Mucosa of gallbladder (tissue), 1 donor: ENCODE results near the gene PGAM2. TPM values are rescaled to one million over a fixed set of nuclear protein-coding genes. Genes with fewer than 3 reads are reported as not detected.

Source experiments
- DNase-seq: peaks from one replicate; pipeline ENCODE4 v3.0.0-alpha.2; 2020; ENCODE audit warnings: low spot score
- total RNA-seq: library from RNA; stranded (reverse); gene quantifications from one replicate; pipeline ENCODE4 v1.2.1, GENCODE V29; 2021
- donor health status: DM: no; HTN: no; CAD: no.

Gene PGAM2
- total RNA-seq, 1 donor from 2014 or later: 12.9 TPM

DNA sequence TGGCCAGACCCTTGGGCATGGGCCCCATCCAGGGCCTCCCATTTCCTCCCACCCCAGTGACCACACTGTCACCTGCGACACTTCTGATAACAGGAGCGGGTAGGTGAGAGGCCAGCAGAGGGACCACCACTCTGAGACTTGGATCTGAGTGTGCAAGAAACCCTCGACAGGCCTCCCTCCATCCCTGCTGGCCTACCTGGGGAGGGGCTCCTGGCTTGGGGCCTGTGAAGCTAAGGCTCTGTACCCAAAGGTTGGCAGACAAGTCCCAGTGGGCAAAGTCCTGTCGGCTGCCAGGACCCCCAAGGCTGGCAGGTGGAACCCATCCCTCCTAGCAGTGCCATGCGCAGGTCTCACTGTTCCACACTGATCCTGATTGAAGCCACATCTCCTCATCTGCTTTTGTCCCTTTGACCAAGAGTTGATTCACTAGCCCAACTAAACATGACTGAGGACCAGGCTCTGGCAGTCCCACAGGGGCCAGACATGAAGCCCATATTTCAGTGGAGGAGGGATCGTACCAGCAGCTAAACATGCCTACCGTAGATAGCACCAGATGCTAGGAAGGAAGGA lies 1.2 kb upstream of the PGAM2 start:
- no peak for DNase-seq

DNA sequence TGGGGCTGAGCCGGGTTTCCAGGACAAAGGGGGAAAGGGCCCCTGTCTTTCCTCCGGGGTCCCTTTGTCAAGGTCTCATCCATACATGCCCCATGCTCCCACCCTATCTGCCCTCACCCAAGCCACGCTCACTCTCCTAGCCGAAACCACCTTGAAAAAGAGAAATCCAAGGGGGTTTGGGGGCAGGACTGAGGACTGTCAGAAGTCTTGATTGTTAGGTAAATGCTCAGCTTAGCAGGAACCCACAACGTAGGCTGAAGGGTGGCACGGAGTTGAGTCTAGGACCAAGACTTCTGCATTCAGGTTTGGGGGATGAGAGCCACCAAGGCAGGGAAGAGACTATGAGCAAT lies 719 bp upstream of the PGAM2 start:
- DNase-seq: no peak

DNA sequence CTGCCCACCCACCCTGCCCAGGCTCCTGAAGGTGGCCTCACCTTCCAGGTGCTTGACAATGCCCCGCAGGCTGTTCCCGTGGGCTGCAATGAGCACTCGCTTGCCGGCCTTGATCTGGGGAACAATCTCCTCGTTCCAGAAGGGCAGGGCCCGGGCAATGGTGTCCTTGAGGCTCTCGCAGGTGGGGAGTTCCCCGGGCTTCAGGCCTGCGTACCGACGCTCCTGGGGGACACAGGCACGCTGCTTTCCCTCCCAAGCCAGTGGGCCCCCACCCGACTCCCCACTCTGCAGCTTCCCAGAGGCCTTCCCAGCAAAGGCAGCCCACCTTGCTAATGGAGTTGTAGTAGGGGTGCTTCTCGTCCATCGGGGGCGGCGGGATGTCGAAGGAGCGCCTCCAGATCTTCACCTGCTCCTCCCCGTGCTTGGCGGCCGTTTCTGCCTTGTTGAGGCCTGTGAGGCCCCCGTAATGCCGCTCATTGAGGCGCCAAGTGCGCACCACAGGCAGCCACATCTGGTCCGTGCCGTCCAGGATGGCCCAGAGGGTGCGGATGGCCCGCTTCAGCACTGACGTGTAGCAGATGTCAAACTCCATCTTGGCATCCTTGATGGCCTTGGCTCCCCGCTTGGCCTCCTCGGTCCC lies 456 bp downstream of the PGAM2 start:
- no peak for DNase-seq

- no peak for DNase-seq
Observed at GRCh38 chr7:44063894-44064651, 1.3 kb downstream of the PGAM2 start.

- no peak for DNase-seq
Observed at GRCh38 chr7:44063547-44063893, 1.8 kb downstream of the PGAM2 start.

DNA sequence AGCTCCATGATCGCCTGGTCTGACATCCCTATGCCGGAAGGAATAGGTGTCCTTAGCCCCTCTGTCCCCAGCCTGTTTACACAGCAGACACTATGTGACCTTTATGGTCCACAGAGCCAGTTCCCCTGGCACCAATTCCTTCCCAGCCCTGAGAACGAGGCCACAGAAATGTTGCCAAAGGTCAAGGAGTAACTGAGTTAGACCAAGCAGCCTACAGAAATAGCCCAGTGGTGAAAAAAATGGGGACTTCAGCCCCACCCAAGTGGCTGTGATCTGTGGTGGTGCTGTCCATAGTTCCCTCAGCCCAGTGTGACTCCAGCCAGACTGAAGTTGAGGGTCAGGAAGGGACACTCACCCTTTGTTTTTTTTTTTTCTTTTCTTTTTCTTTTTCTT lies 2.5 kb downstream of the PGAM2 start:
- DNase-seq: no peak

DNA sequence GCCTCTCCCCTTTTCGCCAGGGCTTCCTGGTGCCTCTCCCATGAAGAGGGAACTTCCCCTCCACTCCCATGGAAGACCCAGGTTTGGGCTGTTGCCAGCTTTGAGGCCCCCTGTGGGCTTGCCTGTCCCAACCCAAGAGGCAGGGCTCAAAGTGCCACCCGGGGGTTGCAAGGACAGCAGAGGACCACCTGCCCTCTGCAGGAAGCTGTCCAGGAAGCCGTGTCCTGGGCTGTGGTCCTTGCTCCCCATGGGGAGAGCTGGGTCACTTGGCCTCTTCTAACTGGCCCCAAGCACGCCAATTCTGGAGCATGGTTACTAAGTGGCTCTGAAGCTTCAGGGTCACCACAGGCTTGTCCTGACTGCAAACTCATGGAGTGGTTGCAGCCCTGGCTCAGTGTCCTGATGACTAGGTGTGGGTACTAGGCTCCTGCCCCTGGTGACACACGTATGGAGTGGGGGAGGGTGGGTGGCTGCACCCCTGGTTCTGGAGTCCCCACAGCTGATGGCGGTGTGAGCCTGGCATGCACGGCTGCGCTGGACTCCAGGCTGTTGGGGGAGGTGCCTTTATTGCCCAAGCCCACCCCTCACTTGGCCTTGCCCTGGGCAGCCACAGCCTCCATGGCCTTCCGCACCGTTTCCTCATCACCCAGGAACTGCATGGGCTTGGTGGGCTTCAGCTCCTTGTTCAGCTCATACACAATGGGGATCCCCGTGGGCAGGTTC lies 3.0 kb downstream of the PGAM2 start:
- DNase-seq: no peak

DNA sequence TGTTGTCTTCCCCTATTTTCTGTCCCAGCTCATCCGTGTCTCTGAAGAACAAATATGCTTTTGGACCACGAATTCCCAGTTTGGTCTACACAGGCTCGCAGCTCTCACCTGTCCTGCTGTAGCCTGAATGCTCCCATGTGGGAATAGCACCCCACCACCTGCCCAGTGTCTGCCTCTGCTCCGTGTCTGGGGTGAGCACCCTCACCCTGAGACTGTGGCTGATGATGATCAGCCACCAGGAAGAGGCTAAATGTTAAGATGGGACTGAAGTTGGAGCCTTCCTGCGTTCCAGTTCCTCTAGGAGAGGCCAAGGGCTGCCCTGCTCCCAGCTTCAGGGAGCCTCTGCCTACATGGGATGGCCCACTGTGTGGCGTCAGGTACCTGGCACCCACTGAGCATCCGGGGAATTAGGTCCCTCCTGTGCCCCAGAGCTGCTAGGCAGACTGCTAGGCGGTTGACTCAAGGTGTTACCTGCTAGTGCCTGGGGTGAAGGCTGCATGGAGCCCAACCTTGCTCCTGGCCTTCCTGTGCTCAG lies 3.7 kb downstream of the PGAM2 start:
- DNase-seq: no peak

DNA sequence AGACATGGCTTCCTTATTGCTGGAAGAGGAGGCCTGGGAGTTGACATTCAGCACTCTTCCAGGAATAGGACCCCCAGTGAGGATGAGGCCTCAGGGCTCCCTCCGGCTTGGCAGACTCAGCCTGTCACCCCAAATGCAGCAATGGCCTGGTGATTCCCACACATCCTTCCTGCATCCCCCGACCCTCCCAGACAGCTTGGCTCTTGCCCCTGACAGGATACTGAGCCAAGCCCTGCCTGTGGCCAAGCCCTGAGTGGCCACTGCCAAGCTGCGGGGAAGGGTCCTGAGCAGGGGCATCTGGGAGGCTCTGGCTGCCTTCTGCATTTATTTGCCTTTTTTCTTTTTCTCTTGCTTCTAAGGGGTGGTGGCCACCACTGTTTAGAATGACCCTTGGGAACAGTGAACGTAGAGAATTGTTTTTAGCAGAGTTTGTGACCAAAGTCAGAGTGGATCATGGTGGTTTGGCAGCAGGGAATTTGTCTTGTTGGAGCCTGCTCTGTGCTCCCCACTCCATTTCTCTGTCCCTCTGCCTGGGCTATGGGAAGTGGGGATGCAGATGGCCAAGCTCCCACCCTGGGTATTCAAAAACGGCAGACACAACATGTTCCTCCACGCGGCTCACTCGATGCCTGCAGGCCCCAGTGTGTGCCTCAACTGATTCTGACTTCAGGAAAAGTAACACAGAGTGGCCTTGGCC lies 4.3 kb downstream of the PGAM2 start:
- DNase-seq: no peak

DNA sequence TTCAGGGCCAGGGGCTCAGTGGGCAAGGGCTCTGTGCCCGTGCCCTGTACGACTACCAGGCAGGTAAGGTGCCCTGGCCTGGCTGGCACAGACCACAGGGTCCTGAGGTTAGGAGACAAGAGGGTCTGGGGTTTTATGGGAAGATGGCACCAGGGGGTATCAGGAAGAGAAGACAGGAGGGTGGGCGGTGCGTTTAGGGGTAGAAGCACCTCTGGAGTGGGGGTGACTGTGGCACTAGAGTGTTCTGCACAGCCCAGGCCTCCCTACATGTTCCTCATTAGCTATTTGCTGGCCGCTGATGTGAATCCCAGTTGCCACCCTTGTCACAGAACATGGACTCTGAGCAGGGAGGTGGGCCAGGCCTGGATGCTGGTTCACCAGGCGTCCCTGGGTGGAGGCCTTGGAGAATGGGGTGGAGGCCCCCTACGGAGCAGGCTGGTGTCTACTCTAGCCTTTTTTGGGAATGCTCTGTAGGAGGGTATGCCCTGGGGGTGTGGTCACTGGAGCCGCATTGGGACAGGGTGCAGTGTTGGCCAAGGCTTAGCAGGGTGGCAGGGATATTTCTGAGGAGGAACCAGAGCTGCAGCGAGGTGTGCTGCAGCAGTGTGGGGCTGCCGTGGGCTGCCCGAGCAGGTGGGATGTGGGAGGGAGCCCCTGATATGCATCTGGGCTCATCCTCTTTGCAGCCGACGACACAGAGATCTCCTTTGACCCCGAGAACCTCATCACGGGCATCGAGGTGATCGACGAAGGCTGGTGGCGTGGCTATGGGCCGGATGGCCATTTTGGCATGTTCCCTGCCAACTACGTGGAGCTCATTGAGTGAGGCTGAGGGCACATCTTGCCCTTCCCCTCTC lies 5.0 kb downstream of the PGAM2 start:
- DNase-seq: no peak

DNA sequence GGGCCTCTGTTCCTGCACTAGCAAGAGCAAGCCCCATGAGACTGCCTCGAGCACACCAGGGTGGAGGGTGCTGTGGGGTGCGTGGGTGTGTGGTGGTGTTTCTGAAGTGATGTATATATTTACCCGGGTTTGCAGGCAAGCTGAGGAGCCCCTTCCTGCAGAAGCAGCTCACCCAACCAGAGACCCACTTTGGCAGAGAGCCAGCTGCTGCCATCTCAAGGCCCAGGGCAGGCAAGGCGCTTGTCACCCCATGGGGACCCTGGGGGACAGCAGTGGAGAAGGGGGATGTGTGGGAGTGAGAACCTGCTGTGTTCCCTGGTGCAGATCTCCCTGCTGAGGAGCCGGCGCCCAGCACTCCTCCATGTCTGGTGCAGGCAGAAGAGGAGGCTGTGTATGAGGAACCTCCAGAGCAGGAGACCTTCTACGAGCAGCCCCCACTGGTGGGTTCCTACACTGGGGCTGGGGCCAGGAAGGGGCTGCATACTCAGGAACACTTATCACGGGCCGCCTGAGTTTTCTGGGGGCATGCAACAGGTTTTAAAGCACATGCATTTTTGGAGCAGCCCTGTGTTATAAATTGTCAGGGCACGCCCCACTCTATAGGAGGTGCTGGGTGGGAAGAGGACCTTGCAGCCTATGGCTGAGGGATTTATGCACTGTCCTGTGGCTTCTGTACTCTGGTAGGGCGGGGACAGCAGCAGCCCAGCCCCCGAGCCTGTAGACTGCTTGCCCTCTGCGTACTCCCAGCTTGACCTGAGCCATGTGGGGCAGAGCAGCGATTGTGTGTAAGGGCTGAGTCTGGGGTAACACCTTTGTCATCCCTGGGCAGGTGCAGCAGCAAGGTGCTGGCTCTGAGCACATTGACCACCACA lies 5.9 kb downstream of the PGAM2 start:
- DNase-seq: no peak

GRCh38 chr7:44058759-44059218 lies 6.6 kb downstream of the PGAM2 start:
- no peak for DNase-seq

- no peak for DNase-seq
Observed at GRCh38 chr7:44057849-44058758, 7.3 kb downstream of the PGAM2 start.

GRCh38 chr7:44057181-44057848 lies 8.1 kb downstream of the PGAM2 start:
- DNase-seq: no peak

- no peak for DNase-seq
Observed at GRCh38 chr7:44056681-44057080, 8.7 kb downstream of the PGAM2 start.

DNA sequence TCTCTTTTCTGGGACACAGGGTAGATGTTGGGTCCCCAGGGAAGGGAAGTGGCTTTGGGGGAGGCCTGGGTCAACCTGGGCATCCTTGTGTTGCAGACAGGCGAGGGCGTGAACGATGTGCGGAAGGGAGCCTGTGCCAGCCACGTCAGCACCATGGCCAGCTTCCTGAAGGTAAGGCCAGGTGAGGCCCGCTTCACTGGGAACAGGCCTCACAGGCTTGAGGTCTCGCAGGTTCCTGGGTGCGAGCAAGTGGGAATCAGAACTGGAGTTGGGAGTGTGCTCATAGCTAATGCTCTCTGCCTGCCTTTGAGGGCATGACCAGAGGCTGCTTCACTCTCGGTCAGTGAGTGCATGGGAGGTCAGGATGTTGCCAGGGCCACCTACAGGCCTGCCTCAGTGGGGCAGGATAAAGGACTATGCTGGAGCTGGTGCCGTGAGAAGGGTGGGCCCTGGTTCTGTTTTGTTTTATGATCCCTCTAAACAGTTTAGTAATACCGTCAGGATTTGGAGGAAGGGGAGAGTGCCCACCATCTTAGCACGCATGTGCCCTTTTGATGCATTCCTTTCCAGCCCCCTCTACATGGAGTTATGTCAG lies 12.5 kb downstream of the PGAM2 start:
- DNase-seq: no peak

DNA sequence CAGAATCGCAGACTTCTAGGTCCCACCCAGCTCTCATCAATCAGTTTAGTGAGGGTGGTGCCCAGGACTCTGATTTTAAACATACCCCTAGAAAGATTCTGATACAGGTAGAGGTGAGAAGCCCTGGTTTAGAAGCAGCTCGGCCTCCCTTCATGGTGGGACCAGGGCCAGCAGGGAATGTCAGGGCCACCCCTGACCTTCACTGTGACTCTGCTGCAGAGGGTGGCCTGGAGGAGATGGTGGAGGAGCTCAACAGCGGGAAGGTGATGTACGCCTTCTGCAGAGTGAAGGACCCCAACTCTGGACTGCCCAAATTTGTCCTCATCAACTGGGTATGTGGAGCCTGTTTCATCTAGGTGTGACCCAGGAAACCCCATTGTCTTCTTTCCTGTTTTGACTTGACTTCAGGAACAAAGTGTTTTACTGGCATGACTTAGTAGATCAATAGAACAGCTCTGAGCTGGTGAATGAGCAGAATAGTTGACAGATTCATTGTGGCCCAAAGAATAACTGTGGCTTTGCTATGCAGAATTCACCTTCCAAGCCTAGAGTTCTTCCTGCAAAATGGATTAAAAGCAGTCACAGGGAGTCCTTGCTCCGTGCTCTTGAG lies 13.7 kb downstream of the PGAM2 start:
- no peak for DNase-seq
